Stimulated activated memory B cell treated with anti-CD40 and anti-IgM and Interleukin-4, amounts not matched to agents 10 μg/mL and 1 μg/mL and 100 μg/mL, for 72 hours (primary cell): Measurements from ENCODE around the gene SLCO2A1.
A peak's percentile ranks its signal among the peaks of the same experiment; 100 is the strongest.
"Not testable (repeated sequence)": the region's sequence is repeated elsewhere in the genome, so short reads cannot be mapped to it uniquely, and the experiment has no call there.

Experiments used
- ATAC-seq: fragments of 150-1000 bp; cut with Tn5 transposase; 2 replicates; pipeline ENCODE4 v1.10.0; 2021
- H3K27ac Mint-ChIP-seq: one replicate; pipeline ENCODE4 v1.8.0; 2022; ENCODE audit warnings: mild to moderate bottlenecking, mixed read lengths
- H3K27me3 Mint-ChIP-seq: one replicate; pipeline ENCODE4 v1.8.0; 2022; ENCODE audit warnings: mixed read lengths
- H3K36me3 Mint-ChIP-seq: one replicate; pipeline ENCODE4 v1.8.0; 2022; ENCODE audit warnings: mixed read lengths
- H3K4me1 Mint-ChIP-seq: one replicate; pipeline ENCODE4 v1.8.0; 2022; ENCODE audit warnings: mixed read lengths
- H3K4me3 Mint-ChIP-seq: one replicate; pipeline ENCODE4 v1.8.0; 2022; ENCODE audit warnings: mild to moderate bottlenecking, moderate library complexity, mixed read lengths
- H3K9me3 Mint-ChIP-seq: one replicate; pipeline ENCODE4 v1.8.0; 2022; ENCODE audit warnings: mixed read lengths

Gene SLCO2A1

DNA sequence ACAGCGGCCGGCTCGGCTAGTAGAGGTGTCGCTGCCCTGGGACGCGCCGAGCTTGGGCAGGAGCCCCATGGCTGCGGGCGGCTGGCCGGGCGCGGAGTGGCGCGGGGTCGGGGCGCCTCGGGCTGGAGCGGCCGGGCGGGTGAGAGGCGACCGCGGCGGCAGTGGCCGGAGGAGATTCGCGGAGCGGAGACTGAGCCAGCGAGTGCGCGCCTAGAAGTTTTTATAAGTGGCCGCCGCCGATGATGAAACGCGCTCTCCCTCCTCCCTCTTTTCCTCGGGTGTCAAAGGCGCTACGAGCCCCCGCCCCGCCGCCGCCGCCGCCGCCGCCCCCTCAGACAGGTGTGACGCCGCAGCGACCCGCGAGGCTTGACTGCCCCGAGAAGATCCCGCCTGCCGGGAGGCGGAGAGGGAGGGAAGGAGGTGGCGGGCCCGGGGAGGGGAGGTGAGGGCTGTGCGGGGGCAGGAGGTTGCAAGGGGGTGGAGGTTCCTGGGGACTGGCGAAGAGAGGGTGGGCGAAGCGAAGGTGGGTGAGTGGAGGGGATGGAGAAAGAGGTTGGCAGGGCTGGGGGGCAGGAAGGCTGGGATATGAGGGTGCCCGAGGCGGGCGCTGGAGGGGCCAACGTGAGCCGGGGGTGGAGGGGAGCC lies at the start of gene SLCO2A1:
Gene SLCO2A1, minus strand, starts transcription at position 192 of the 645 bp plus-strand sequence. Its CDS starts 123 bp downstream, at position 69.
- ATAC-seq = peak; percentile 22

DNA sequence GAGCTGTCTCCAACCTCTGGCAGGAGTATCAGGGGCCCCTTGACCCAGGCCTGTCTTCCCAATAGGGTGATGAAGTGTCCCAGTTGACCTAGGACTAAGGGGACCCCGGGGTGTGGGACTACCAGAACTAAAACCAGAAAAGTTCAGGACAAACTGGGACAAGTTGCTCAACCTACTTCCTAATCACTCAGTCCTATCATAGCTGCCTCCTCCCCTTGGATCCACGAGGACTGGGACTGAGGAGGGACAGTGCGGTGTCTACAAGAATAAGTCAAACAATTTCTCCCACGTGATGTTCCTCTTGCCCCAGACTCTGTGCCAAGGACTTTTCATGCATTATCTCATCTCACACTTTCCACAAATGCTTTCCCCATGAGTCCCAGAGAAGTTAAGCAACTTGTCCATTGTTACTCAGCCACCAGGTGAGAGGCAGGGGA lies 49.4 kb upstream of the SLCO2A1 start:
- no peak for ATAC-seq
- Mint-ChIP-seq H3K4me1 (no peaks in the 10 kb centered on the region), H3K27ac (no peak overlapping the region), H3K9me3 (no peaks in the 10 kb centered on the region), H3K27me3 (peaks cover 26% of the 10 kb centered on the region), H3K36me3 (no peaks in the 10 kb centered on the region), H3K4me3 (no peak overlapping the region)

More for the DNA sequence above, at the start of gene SLCO2A1:
- peaks cover 49% of the 10 kb centered on the region for H3K27me3 Mint-ChIP-seq
- no peak within 1 kb of the TSS for H3K27ac Mint-ChIP-seq
- peak within 1 kb of the TSS; percentile 48 for H3K4me3 Mint-ChIP-seq
- H3K36me3 Mint-ChIP-seq = no peaks in the 10 kb centered on the region
- H3K4me1 Mint-ChIP-seq = peaks cover 8% of the 10 kb centered on the region
- H3K9me3 Mint-ChIP-seq = no peaks in the 10 kb centered on the region

DNA sequence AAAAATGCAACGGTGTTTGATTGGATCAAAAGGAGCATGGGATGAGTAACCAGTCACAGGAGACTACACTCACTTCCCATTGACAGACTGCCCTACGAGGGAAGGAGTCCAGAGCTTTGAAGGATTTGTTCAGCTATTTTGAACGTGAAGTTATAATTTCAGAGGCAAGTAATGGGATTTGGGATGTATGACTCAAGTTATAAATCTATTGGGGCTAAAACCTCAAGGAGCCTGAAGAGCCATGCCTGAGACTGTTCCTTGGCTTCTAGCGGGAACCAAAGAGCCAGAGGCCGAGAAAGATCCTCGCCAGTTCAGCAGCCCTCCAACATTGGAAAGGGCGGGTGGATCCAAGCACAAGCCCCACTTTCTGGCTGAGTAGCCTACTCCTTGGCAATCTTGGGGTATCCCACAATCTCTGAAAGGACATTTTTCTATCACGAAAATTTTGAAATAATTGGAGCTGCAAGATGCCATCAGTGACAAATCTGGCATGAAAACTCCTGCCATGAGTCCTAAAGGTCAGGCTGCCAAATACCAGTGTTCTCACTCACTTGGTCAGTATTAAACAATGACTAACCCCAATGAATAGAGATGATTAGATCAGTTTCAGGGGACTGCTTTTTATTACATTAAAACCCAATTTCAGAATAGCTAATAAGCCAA lies 48.6 kb upstream of the SLCO2A1 start:
- Mint-ChIP-seq H3K27me3 (peaks cover 34% of the 10 kb centered on the region), H3K27ac (no peak overlapping the region), H3K9me3 (no peaks in the 10 kb centered on the region), H3K4me1 (no peaks in the 10 kb centered on the region), H3K36me3 (no peaks in the 10 kb centered on the region), H3K4me3 (no peak overlapping the region)
- no peak for ATAC-seq

DNA sequence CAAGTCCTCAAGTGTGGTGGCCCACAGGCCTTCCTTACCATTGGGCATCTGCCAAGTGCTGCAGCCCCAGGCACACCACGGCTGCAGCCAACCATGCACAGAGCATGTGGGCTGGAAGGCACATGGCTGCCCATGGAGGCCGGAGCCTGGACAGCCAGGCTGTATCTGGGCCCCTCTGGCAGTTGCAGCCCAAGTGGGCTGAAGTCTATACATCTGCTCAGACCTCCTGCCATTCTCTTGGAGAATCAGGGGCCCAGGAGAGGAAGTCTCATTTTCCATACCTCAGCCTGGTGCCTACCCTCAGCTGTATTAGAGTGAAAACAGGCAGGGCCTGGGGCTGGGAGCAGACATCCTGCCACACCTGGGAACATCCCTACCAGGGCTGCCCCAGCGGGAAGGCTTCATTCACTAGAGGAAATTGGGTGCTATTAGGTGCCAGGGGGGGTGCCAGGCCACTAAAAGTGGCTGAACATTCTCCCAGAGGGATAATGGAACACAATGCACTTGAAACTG lies 48.0 kb upstream of the SLCO2A1 start:
- Mint-ChIP-seq H3K4me1 (no peaks in the 10 kb centered on the region), H3K36me3 (no peaks in the 10 kb centered on the region), H3K27ac (no peak overlapping the region), H3K9me3 (no peaks in the 10 kb centered on the region), H3K27me3 (peaks cover 35% of the 10 kb centered on the region), H3K4me3 (no peak overlapping the region)
- ATAC-seq = no peak

DNA sequence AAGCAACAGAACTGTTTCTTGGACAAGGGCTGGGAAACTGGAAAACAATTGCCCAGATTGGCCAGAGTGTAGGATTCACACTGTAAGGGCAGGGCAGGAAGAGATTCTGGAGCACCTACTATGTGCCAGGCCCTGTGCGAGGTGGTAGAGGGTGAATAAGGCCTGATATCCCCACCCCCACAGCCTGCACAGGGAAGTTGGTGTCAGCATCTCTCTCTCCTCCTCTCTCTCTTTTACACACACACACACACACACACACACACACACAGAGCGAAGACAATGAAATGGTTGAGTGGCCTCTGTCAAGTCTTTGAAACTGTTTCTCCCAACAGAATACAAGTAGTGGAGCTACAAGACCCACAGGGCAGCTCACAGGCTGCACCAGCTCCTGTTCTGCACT lies 47.1 kb upstream of the SLCO2A1 start:
- Mint-ChIP-seq H3K9me3 (no peaks in the 10 kb centered on the region), H3K36me3 (no peaks in the 10 kb centered on the region), H3K27me3 (peaks cover 35% of the 10 kb centered on the region), H3K4me3 (no peak overlapping the region), H3K27ac (no peak overlapping the region), H3K4me1 (no peaks in the 10 kb centered on the region)
- ATAC-seq = no peak

DNA sequence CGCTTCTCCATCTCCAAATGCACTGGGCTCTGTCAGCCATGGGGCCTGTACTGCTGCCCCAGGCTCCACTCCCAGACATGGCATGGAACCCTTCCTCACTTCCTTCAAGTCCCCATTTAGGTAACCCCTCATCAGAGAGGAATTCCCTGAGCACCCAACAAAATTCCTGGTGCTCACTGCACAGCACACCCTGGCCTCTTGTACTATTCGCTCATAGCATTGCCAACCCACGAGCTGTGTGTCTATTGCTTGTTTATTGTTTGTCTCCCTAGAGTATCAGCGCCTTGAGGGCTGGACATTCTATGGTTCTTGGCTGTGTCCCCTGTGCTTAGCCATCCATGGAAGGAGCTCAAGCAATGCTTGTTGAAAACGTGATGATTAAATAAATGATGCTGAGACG lies 46.1 kb upstream of the SLCO2A1 start:
- H3K4me1 Mint-ChIP-seq = no peaks in the 10 kb centered on the region
- no peak overlapping the region for H3K4me3 Mint-ChIP-seq
- ATAC-seq = no peak
- no peaks in the 10 kb centered on the region for H3K9me3 Mint-ChIP-seq
- H3K27me3 Mint-ChIP-seq = peaks cover 35% of the 10 kb centered on the region
- no peak overlapping the region for H3K27ac Mint-ChIP-seq
- no peaks in the 10 kb centered on the region for H3K36me3 Mint-ChIP-seq

DNA sequence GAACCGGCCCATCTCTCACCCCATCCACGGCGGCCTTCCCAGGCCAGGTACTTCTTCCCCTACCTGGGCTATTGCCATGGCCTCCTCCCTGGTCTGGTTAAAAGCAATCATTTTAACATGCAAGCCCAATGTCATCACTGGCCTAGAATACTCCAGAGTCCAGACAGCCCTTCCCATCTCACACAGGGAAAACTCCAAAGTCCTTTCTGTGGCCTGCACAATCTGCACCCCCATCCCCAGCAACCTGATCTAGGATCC lies 45.8 kb upstream of the SLCO2A1 start:
- H3K9me3 Mint-ChIP-seq = no peaks in the 10 kb centered on the region
- H3K27me3 Mint-ChIP-seq = peaks cover 35% of the 10 kb centered on the region
- no peak overlapping the region for H3K27ac Mint-ChIP-seq
- no peak for ATAC-seq
- H3K36me3 Mint-ChIP-seq = no peaks in the 10 kb centered on the region
- no peaks in the 10 kb centered on the region for H3K4me1 Mint-ChIP-seq
- H3K4me3 Mint-ChIP-seq = no peak overlapping the region

DNA sequence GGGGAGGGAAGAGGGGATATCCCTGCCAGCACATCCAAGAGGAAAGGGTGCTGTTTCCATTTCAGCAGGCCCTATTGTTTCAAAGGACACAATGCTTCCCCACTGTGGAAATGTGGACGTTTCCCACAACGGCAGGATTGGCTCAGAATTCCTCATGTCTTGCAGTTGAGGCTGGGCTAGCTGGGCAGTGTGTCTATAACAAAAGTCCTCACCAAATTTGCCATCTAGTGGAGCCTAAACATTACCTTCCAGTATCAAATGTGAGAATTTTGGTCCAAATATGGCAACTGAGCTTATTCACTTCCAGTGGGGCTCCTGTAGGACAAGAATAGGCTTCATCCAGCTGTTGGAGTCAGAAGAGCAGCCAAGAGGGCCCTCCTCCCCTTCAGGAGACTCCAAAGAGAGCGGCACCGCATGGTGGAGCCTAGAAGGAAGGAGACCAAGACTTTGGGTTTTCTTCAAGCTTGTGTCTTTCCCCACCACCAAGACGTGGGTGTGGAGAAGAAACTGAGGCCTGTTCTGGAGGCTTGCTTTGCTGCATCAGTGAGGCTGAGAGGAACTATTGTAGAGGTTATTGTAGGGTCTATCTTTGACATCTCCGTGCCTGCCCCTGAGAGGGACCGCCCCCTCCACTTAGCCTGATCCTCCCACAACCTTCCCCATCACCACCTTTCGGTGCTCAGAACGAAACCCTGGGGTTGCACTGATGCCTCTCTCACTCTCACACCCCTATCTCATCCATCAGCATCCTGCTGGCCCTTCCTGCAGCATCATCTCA lies 45.3 kb upstream of the SLCO2A1 start:
- peaks cover 35% of the 10 kb centered on the region for H3K27me3 Mint-ChIP-seq
- no peaks in the 10 kb centered on the region for H3K36me3 Mint-ChIP-seq
- ATAC-seq = no peak
- H3K9me3 Mint-ChIP-seq = no peaks in the 10 kb centered on the region
- H3K4me3 Mint-ChIP-seq = no peak overlapping the region
- no peak overlapping the region for H3K27ac Mint-ChIP-seq
- no peaks in the 10 kb centered on the region for H3K4me1 Mint-ChIP-seq

DNA sequence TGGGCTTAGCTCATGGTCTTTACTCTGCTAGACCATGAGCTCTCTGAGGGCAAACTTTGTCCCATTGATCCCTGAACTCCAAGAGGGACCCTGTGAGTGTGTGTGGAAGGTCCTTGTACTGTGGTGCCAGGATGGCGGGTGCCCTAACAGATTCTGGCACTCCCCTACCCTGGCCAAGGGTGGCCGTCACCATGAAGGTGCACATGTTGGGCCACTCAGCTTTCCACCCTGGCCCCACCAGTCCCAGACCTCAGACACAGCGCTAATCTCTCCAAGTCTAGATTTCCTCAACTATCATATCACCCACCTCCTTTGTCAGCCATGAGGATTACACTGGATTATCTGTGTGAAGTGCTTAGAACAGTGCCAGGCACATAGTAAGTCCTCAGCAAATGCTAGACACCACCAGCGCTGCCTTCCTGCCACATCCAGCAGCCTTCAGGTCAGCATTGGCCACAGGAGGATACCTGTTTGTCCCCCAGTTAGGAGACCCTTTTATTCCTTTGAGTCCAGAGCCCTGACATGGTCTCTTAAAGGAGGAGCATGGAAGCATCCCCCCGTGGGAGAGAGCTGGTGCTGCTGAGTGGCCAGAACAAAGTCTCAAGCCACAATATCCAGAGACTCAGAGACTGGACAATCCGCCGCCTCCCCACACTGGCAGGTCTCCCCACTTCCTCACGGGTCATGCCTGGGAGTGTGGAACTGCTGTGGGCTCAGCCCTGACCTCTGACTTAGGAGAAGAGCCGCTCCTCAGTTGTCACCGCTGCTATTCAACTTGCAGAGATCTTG lies 44.5 kb upstream of the SLCO2A1 start:
- ATAC-seq = no peak
- H3K27ac Mint-ChIP-seq = no peak overlapping the region
- H3K9me3 Mint-ChIP-seq = no peaks in the 10 kb centered on the region
- no peaks in the 10 kb centered on the region for H3K4me1 Mint-ChIP-seq
- H3K27me3 Mint-ChIP-seq = peaks cover 35% of the 10 kb centered on the region
- no peak overlapping the region for H3K4me3 Mint-ChIP-seq
- no peaks in the 10 kb centered on the region for H3K36me3 Mint-ChIP-seq

DNA sequence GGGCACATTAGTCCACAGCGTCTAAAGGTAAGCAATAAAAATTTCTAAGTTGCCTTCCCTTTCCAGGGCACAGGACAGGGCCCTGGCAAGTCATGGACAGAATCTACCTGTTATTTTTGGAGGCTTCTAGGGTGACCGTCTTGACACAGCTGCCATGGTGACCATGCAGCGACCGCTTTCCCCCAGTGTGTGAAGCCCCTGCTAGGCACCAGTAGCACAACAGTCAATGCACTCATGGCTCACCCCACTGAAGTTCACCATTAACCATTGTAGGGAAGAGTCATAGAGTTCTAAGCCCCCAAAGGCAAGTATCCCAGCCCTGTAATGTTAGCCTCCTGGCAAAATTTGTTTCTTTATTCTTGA lies 43.8 kb upstream of the SLCO2A1 start:
- peaks cover 35% of the 10 kb centered on the region for H3K27me3 Mint-ChIP-seq
- H3K9me3 Mint-ChIP-seq = no peaks in the 10 kb centered on the region
- no peak for ATAC-seq

DNA sequence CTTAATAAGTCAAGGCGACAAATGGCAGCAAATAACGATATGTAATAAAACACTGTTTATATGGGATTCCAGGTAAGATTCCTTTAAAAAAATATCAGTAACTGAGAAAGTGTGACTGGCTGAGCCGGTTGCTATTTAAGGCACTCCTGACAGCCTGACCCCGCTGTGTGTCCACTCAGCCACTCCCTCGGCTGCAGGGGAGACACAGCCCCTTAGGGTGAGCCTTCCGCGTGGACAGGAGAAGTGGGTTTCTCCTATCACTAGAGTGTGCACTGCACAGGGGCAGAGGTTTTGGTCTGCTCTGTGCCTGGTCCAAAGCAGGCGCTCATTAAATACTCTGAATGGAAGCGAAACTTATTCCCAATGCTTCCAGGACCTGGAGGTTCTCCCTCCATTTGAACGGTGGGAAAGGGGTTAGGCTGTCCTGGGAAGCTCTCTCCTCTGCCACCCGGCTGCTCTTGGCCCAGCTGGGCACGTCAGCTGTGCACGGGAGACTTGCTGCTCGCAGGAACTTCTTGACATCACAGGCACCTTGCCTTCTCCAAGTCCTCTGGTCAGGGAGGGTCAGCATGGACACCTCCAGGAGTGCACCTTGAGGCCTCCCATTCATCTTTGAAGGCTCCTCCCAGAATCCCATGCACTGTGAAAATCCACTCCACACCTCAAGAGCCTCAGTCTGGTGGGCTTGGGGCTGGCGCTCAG lies 43.3 kb upstream of the SLCO2A1 start:
- Mint-ChIP-seq H3K36me3 (no peaks in the 10 kb centered on the region), H3K4me1 (no peaks in the 10 kb centered on the region), H3K4me3 (no peak overlapping the region), H3K9me3 (no peaks in the 10 kb centered on the region), H3K27me3 (peaks cover 35% of the 10 kb centered on the region), H3K27ac (no peak overlapping the region)
- ATAC-seq = no peak

More for the DNA sequence above, 43.8 kb upstream of the SLCO2A1 start:
- H3K27ac Mint-ChIP-seq = no peak overlapping the region
- H3K36me3 Mint-ChIP-seq = no peaks in the 10 kb centered on the region
- H3K4me3 Mint-ChIP-seq = no peak overlapping the region
- H3K4me1 Mint-ChIP-seq = no peaks in the 10 kb centered on the region

DNA sequence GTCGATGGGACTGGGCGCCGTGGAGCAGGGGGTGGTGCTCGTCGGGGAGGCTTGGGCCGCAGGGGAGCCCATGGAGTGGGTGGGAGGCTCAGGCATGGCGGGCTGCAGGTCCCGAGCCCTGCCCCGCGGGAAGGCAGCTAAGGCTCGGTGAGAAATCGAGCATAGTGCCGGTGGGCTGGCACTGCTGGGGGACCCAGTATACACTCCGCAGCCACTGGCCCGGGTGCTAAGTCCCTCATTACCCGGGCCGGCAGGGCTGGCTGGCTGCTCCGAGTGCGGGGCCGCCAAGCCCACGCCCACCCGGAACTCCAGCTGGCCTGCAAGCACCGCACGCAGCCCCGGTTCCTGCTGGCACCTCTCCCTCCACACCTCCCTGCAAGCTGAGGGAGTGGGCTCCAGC lies 40.6 kb upstream of the SLCO2A1 start:
- not testable (repeated sequence) for ATAC-seq, H3K36me3 Mint-ChIP-seq, H3K27ac Mint-ChIP-seq, H3K4me3 Mint-ChIP-seq, H3K4me1 Mint-ChIP-seq, H3K9me3 Mint-ChIP-seq
- H3K27me3 Mint-ChIP-seq = peaks cover 26% of the 10 kb centered on the region

DNA sequence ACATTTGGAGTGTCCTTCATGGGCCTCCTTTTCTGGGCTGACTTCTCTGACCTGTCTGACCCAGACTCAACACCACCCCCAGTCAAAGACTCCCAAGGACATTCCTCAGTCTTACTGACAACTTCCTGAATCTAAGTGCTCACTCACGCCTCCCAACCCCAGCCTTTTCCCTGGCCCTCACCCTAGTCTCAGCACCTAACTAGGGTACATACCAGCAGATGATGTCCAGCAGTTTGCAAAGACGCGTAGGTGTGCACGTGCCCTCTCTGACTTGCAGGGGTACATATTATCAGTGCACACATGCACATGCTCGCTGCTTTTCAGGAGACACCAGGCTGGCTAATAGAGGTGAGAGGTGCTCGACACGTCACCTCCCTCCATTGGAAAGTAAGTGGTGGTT lies 38.7 kb upstream of the SLCO2A1 start:
- Mint-ChIP-seq H3K4me3 (no peak overlapping the region), H3K27ac (no peak overlapping the region), H3K36me3 (no peaks in the 10 kb centered on the region), H3K9me3 (no peaks in the 10 kb centered on the region), H3K27me3 (peaks cover 17% of the 10 kb centered on the region), H3K4me1 (no peaks in the 10 kb centered on the region)
- ATAC-seq = no peak

DNA sequence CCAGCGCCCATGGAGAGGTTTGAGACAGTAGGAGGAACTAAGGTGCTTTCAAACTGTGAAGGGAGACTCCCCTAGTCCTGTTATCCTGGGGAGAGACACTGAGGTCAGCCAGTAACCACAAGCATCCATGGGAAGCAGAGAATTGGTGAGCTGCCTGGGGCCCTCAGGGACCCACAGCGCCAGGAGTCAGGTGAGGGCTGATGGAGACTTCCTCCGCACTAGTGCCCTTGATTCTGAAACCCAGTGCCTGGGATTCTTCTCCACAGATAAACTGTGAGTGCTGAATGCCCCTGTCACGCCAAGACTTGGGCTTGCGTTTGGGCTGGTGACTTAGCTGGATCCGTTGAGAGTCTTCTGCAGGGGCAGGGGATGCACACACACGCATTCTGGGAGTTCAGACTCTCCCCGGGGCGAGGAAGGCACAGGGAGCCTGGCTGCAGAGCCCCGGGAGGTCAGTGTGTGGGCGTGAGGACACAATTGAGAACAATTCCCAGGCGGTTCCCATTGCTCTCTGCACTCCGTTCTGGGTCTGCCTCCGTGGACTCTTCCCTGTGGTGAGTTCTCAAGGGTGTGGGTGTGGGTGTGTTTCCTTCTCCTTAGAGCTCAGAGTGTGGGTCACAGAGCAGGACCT lies 37.9 kb upstream of the SLCO2A1 start:
- Mint-ChIP-seq H3K9me3 (no peaks in the 10 kb centered on the region), H3K4me3 (no peak overlapping the region), H3K36me3 (no peaks in the 10 kb centered on the region), H3K27ac (no peak overlapping the region), H3K27me3 (peaks cover 18% of the 10 kb centered on the region), H3K4me1 (no peaks in the 10 kb centered on the region)
- no peak for ATAC-seq
